ENCODE data around the gene GID8.

DNA sequence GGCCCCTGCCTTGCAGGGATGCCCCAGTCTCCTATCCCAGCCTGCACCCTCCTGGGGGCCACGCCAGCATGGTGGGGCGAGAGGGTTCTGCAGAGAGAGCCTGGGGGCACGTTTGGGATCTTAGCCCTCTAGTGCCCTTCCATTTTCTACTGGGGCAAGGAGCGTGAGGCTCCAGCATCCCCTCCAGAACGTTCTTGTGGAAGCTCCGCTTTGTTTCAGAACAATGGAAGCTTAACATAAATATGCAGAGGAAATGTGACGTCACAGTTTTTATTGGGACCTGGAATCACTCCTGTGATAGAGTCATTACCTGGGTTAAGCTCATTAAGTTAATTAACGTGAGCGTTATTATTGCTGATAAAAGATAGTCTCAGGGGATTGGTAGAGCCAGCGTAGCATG, 49.2 kb downstream of the GID8 start:
- TF ChIP-seq POLR2A (IDR thresholded peaks at IDR 0.05) (no peak), CTCF (IDR thresholded peaks at IDR 0.05) (no peak)
